Measurements from ENCODE around the gene OCIAD2.

DNA sequence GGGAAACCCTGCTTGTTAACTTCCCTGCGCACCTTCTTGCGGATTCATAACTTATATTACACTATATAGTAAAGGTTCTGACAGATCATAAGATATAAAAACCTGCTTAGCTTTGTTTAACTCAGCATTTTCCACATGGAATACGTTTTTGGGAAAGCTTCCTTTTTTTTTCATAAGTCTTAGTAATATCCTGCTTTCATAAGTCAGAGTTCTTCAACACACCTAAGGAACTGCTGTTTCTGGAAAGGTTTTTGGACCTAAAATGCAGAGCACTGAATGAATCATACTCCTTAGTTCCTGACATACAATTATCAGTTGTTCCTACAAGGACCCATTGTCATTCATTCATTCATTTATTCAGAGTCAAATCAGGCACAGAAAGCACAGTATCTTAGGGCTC, 32.3 kb upstream of the OCIAD2 start:
- TF ChIP-seq, protein P1, sequence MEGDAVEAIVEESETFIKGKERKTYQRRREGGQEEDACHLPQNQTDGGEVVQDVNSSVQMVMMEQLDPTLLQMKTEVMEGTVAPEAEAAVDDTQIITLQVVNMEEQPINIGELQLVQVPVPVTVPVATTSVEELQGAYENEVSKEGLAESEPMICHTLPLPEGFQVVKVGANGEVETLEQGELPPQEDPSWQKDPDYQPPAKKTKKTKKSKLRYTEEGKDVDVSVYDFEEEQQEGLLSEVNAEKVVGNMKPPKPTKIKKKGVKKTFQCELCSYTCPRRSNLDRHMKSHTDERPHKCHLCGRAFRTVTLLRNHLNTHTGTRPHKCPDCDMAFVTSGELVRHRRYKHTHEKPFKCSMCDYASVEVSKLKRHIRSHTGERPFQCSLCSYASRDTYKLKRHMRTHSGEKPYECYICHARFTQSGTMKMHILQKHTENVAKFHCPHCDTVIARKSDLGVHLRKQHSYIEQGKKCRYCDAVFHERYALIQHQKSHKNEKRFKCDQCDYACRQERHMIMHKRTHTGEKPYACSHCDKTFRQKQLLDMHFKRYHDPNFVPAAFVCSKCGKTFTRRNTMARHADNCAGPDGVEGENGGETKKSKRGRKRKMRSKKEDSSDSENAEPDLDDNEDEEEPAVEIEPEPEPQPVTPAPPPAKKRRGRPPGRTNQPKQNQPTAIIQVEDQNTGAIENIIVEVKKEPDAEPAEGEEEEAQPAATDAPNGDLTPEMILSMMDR (IDR thresholded peaks at IDR 0.05; ENCODE audit: low read depth, low read length) = no peak
- TF ChIP-seq POLR2A (IDR thresholded peaks at IDR 0.05; ENCODE audit: extremely low read depth, insufficient read length) = no peak
- TF ChIP-seq, protein P2, sequence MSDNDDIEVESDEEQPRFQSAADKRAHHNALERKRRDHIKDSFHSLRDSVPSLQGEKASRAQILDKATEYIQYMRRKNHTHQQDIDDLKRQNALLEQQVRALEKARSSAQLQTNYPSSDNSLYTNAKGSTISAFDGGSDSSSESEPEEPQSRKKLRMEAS (IDR thresholded peaks at IDR 0.05; ENCODE audit: low read depth, low read length) = no peak

Data from NB4 (cell line).